NK-92 treated with Interleukin-12 subunit alpha and Interleukin-12 subunit beta, amount 100 ng/mL, for 24 hours (cell line): ENCODE measurements around the gene FZD2.
"Not testable (repeated sequence)": the region's sequence is repeated elsewhere in the genome, so short reads cannot be mapped to it uniquely, and the experiment has no call there.

Experiments
- DNase-seq: peaks from one replicate; lab custom pipeline; 2025; lab: John Stamatoyannopoulos, UW

FZD2 gene

DNA sequence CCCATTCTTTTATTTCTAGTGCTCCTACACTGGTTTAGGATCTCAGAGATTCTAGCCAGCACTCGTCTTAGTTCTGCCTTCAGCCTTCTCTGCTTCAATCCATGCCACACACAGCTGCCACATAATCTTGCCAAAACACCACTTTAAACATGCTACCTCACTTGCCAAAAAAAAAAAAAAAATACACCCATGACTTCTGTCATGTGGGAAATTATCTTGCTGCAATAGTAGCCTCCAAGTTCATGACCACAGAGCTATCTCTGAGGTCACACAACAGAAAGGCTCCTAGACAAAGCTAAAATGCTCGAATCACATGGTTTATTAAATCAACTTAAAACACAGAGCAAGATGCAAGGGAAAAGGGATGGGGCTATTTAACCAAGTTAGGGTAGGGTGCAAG lies 18.1 kb downstream of the FZD2 start:
- no peak for DNase-seq

DNA sequence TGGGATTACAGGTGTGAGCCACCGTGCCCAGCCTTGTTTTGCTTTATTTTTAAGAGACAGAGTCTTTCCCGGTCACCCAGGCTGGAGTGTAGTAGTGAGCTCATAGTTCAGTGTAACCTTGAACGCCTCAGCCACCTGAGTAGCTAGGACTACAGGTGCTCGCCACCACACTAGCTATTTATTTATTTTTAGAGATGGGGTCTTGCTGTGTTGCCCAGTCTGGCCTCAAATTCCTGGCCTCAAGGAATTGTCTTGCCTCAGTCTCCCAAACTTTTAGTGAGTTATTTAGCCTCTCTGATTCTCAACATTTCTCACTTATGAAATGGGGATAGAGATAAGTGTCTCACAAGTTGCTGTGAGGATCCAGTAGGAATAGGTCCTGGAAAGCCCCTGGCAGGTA lies 21.7 kb downstream of the FZD2 start:
- DNase-seq = no peak

DNA sequence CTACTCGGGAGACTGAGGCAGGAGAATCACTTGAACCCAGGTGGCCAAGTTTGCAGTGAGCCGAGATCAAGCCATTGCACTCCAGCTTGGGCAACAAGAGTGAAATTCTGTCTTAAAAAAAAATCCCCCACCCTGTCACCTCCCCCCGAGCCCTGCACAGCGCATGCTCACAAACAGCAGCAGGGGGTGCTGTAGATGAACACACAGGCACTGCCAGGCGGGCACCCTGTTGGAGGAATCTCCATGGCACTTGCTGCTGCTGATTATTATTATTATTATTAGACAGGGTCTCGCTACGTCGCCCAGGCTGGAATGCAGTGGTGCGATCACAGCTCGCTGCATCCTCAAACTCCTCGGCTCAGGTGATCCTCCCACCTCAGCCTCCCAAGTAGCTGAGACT lies 24.6 kb downstream of the FZD2 start:
- no peak for DNase-seq

DNA sequence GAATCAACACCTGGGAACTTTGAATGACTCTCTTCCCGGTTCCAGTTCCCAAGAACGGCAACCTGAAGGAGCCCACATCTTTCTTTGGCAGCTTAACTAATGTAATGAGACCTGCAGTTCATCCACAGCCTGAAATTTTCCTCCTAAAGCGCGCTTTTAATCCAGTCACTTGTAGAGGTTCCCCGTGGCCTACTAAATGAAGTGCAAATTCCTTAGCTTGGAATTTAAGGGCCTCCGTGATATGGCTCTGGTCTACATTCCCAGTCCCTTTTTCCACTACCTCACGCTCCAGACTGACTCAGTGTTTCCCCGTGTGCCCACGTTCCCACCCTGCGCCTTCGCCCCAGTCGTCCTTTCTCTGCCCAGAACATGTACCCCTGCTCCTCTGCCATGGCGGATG lies 27.2 kb downstream of the FZD2 start:
- no peak for DNase-seq

DNA sequence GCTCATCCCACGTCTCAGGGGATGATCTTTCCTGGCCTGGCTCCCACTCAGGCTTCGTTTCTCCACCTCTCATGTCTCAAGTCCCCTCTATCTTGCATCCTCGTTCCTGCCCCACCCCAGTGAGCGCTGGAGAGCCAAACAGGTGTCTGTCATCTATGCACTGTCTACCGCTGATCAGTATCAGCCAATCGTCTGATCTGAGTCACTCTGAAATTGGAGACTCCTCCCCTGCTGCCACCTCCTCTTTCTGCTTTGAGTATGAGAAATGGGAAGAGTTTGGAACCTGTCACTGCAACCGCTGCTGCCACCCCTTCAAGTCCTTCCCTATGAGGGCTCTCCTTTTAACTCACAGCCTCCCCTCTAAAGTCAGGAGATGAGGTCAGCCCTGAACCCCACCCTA lies 28.0 kb downstream of the FZD2 start:
- DNase-seq = no peak

DNA sequence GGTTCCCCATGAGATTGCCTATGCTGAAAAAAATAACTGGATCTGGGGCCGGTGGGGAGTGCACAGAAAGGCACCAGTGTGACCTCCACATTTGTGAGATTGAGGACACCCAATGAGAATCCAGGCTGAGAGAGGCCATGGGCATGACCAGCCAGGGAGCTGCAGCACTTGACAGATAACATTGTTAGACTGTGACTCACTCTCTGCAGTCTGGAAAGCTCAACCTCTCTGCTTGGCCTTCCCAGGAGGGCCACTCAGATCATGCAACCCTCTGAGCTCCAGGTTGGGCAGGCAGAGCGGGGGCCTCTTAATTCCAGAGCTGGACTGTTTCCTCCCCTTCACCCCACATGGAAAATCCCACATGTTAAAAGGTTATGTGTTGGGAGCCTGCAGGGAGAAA lies 30.1 kb downstream of the FZD2 start:
- no peak for DNase-seq

DNA sequence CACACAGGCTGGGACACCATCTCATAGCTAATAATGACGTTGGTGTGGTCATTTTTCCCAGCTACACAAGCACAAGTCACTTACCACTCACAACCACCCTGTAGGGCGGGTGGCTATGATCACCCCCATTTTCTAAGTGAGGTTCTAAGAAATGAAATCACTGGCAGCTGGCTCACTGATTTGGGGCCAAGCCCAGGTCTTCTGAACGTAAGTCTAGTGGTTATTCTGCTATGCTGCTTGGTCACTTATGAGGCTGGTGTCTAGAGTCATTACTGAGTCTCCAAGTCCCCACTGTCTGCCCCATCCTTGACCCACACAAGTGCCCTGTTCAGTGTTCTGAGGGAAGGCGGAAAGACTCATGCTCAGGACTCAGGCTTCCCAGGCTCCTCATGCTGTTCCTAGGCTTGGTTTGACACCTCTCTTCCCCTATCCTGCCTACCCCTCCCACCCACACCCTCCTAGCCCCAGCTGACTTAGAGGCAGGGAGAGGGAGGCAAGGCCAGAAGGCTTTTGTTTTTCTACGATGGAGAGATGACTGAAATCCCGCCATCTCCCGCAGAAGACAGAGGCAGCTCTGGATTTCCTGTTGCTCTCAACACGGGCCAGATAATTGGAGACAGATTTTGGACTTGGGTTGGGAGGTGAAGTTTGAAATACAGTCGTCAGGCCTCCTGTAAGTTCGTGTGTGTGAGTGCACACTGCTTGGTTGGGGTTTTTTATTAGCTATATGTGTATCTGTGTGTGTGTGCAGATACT lies 32.2 kb downstream of the FZD2 start:
- DNase-seq = no peak

DNA sequence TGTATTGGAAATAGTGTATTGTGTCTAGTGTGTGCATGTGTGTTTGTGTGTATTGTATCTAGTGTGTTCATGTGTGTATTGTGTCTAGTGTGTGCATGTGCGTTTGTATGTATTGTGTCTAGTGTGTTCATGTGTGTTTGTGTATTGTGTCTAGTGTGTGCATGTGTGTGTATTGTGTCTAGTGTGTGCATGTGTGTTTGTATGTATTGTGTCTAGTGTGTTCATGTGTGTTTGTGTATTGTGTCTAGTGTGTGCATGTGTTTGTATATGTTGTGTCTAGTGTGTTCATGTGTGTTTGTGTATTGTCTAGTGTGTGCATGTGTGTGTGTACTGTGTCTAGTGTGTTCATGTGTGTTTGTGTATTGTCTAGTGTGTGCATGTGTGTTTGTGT lies 32.8 kb downstream of the FZD2 start:
- DNase-seq = not testable (repeated sequence)

DNA sequence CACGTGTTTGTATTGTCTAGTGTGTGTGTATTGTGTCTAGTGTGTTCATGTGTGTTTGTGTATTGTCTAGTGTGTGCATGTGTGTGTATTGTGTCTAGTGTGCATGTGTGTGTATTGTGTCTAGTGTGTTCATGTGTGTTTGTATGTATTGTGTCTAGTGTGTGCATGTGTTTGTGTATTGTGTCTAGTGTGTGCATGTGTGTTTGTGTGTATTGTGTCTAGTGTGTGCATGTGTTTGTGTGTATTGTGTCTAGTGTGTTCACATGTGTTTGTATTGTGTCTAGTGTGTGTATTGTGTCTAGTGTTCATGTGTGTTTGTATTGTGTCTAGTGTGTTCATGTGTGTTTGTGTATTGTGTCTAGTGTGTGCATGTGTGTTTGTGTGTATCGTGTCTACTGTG lies 33.5 kb downstream of the FZD2 start:
- not testable (repeated sequence) for DNase-seq

DNA sequence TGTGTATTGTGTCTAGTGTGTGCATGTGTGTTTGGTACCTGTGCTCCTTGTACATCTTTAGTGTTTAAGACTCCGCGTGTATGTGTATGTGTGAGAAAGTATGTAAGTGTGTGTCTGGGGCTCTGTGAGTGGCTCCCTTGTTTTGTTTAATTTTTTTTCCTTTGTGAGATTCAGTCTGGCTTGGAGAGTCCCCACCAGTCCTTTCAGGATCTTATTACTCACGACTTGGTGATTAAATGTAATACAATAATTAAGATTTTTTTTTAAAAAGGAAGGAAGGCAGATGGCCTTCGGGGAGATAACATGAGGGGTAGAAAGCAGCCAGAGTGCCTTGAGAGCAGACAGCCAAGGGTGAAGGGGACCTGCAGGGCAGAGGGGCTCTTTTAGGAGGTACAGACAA lies 33.9 kb downstream of the FZD2 start:
- DNase-seq = no peak

DNA sequence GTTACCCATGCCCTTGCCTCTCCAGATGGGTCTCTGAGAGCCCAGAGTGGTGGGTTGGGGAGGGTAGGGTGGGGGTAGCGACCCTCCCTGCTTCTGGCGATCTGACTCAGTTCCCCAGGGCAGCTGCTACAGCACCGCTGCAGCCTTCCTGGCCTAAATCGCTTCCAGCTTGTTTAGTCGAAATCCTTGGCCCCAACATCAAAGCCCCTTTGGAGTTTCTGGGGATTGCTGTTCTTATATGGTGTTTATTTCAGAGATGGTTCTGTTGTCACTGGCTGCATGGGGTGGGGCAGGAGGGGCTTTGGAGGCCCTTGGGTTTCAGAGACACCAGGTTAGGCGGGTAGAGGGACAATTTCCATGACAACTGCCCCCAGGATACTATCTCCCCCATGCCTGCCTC lies 35.9 kb downstream of the FZD2 start:
- no peak for DNase-seq

DNA sequence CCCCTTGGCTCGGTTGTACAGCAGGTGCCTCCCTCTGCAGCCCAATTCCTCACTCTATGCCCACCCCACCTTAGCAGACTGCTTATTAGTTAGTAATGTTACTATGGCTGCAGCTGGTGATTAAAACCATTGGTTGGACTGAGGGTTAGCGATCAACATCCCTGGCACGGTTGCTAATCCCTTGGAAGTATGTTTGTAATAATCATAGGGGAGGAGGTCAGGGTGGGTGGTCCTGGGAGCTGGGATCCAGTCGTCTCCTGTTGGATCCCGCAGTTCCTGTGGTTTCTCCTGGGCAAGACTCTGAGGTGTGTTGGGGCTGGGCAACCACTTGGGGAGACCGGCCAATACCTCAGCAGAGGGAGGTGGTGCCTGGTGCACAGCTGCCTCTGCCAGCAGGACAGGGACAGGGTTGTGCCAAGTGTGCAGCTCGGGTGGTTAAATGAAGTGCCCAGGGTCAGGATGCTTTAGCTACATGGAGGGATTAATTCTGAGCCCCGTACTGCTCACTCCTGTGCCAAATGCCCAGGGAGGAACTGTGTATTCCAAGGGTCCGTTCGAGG lies 38.0 kb downstream of the FZD2 start:
- no peak for DNase-seq

DNA sequence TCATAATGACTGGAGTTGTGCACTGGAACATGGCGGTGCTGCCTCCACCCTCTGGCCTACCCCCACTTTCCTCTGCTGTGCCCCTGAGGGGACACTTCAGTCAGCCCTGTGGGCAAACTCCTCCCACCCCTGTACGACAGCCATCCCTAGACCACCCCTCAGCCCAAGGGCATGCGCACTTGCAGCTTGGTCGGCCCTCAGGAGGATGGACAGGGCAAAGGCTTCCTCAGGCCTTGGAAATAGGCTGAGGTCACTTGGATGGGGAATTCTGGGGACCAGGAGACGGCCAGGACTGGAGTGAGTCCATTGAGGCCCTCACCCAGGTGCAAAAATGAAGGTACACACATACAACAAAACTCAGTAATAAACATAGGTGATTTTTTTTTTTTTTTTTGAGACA lies 41.0 kb downstream of the FZD2 start:
- no peak for DNase-seq

DNA sequence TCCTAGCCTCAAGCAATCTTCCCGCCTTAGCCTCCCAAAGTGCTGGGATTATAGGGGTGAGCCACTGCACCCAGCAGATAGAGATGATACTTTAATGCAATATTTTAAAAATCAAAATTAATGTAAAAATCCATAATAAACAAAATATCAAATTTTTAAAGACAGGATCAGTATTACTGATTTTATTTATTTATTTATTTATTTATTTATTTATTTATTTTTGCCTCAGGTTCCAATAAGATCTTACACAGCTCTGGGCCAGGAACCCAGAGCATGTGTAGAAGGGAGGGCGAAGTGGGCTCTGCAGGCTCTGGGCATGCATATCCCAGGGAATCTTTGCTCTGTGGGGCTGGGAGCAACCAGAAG lies 41.6 kb downstream of the FZD2 start:
- DNase-seq = no peak

DNA sequence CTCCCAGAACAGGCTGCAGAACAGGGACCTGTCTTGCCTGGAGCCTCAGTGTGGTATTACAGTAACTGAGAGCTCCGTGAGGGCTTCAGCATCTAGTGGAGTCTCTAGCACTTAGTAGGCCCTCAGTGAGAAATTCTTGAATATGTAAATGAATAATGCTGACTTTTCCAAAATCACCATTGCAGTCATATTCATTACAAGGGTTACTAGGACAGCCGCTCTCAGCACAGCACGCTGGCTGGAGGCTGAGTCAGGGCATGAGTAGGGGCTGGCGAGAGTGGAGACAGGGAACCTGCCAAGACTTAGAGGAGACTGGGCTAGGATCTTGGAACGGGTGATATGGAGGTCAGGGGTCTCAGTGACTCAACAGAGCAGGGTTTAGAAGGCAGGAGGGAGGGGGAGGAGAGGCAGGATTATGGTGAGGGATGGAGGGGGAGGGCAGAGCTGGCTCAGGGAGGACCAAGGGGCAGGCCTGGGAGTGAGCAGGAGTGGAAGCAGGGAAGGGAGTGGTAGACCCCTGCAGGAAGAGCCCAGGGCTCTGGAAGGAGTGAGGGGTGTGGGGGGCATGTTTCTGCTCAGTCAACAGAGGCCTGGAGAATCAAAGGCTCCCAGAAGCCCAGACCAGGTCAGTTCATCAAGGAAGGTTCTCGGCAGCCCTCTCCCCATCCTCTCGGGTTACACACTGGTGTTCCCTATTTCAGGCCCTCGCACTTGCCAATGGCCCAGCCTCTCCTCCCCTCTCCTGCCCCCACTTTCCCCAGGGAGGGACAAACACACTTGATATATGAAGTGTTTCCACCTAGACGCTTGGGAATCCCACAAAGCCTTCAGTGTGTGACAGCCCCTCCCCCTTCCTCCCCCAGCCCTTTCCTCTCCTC lies 42.3 kb downstream of the FZD2 start:
- DNase-seq = no peak

DNA sequence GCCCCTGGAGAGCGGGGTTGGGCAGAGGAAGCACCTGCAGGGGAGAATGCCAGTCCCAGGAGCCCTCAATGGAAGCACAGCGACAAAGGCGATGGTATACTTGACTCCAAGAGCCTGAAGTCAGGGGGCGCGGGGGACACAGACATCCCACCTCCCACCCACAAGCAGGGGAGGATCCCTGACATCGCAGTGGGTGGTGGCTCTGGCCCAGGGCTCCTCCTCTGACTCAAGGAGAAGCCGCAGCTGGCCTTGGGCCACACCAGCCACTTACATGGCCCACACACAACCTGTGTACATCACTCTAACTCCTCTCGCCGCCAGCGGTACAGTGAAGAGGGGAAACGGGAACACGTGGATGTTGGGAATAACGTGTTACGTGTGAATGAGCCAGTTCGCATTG lies 44.3 kb downstream of the FZD2 start:
- no peak for DNase-seq

DNA sequence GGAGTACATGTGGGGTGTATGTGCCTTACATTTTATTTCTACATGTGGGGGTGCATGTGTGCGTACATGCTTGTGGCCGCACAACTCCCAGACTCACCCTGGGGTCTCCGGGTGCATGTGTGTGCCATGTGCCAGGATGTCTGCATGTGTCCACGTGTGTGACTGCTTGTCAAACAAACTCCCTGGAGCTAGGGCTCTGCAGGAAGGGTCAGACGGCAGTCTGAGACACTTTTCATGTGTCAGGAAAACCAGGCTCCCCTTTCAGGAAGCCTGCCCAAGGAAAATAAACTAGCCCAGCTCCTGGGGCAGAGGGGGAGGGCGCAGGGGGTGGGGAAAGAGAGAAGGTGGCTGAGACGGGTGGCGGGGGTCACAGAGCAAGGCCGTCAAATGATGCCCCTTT lies 44.7 kb downstream of the FZD2 start:
- no peak for DNase-seq

DNA sequence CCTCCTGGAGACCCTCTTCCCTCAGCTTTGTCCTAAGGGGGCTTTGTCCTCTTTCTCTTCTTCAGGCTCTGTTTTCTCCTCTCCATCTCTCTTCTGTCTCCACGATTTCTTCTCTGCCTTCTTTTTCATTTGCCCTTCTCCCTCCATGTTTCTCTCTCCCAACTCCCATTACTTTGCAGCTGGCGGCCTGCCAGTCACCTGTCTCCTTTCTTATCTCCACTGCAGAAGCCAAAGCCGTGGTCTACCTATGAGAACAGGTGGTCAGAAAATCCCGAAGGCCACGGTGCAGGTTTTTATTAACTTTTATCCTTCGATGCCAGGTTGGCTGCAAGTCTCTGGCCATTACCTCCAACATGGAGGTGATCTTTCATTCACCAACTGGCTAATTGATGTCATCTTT lies 45.1 kb downstream of the FZD2 start:
- DNase-seq = no peak

DNA sequence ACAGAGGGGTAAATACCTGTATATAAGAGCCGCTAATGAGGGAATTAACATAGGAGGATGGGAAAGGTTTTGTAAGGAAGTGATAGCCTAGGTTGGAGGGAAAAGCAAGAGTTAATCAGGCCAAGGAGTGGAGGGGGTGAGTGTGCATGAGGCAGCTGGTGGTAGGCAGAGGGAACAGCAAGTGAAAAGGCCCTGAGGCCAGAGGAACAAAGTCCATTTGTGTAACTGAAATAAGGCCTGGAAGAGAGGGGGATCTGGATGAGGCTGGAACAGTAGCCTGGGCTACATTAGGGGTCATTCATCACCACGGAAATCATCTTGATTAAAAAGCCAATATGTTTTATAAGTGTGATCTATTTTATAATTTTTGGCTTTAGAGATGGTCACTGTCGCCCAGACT lies 45.7 kb downstream of the FZD2 start:
- no peak for DNase-seq

DNA sequence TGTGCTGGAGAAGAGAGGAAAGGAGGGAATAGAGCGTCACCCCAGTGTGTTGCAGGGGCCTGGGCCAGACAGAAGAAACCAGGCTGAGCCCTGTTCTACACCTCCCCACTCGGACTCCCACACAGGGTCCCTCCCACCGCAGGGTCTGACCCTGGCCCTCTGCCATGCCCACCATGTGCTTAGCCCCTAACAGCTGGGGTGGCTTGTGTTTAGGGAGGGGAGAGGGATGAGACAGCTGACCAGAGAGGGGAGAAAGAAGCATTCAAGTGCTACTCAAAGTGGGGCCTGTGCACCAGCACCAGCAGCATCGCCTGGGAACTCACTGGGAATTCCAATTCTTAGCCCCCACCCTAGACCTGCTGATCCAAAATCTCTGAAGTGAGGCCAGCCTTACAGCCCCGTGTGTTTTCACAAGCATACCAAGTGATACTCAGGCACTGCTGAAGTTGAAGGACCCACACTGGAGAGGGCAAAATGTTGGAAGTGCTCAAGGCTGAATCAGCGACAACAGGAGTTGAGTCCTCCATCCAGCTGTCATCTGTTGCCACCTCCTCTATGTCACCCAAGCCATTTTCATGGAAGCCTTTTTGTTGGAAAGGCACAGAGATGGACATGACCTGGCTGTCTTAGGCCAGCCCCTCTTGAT lies 47.0 kb downstream of the FZD2 start:
- DNase-seq = no peak

DNA sequence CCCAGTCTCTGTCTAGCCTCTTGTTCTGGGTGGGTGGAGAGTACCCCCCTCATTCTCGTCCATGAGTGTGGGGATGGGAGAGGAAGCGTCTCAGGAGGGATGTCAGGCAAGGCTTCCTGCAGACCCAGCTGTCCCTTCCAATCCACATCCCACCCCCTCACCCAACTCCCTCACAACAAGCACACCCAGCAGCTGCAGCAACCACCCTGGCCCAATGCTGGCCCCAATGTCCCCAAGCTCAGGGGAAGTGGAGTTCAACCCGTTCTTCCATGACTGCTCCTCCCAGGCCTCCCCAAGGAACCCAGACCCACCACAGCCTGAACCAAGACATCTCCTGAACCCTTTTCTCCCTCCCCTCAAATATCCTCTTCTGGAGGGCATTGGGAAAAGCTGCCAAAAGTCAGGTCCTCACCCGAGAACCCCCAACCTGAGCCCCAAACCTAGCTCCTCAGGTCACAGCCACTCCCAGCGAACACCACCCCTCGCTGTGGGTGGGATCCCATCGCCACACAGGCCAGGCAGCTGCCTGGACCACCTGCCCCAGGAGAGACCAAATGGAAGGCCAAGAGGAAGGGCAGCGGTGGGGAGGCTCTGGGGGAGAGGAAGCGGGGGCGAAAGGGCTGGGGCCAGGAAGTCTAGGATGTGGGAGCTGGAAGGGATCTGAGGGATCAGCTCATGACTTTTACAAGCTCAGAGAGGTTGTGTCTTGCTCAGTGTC lies 47.6 kb downstream of the FZD2 start:
- no peak for DNase-seq

DNA sequence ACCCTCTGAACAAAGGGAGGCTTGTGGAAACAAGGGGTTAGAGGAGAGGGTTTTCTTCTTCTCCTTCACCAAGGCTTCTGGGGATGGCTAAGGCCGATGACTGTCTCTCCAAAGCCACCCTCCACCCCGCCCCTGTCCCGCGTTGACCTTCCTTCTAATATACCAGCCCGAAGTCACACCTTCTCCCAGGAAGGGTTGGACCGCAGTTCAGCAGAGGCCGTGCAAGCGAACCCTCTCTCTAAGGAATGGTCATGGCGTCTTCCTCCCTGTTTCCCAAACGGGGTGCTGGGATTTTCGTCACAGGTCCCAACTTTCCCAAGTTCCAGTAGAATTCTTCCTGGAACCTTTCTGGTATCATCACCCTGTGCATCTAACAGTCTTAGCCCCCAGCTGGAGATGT lies 49.4 kb downstream of the FZD2 start:
- no peak for DNase-seq
